ENCODE data around the gene COL4A1.

- TF ChIP-seq CTCF (IDR thresholded peaks at IDR 0.05; ENCODE audit: low read length) (no peak; the same call in 1 of the 2 replicates), EZH2 (IDR thresholded peaks at IDR 0.05; ENCODE audit: borderline replicate concordance, low read length) (no peak)
Measured at GRCh38 chr13:110239280-110240125, 67.5 kb downstream of the COL4A1 start.

Data from OCI-LY1 (cell line).